Transverse colon (tissue), 4 donors: ENCODE data around the gene GRHL1. TPM values are rescaled to one million over a fixed set of nuclear protein-coding genes. Genes with fewer than 3 reads are reported as not detected.

ENCODE experiments used
- DNase-seq: peaks from one replicate; pipeline ENCODE4 v3.0.0-alpha.2; 2019
- H3K27ac ChIP-seq, 4 donors: fragments of 200-600 bp; sonication (generic); 2 replicates each; pipeline ENCODE4 v1.5.1; 2016 to 2018; ENCODE audit warnings: inconsistent platforms in 4 of 4
- H3K27me3 ChIP-seq: fragments of 200-600 bp; sonication (generic); 2 replicates; pipeline ENCODE4 v1.5.1; 2017; ENCODE audit warnings: inconsistent platforms
- H3K36me3 ChIP-seq, 4 donors: fragments of 200-600 bp; sonication (generic); 2 replicates each; pipeline ENCODE4 v1.5.1; 2017 to 2019; ENCODE audit warnings: inconsistent platforms in 4 of 4
- H3K4me1 ChIP-seq, 4 donors: fragments of 200-600 bp; sonication (generic); 2 replicates each; pipeline ENCODE4 v1.5.1; 2017 to 2020; ENCODE audit warnings: inconsistent platforms in 4 of 4
- H3K4me3 ChIP-seq, 4 donors: fragments of 200-600 bp; sonication (generic); 1 replicate in 1 of 4; 2 replicates in 3 of 4; pipeline versions ENCODE4 v1.5.1 to v1.6.1; 2017 to 2019; ENCODE audit warnings: inconsistent platforms in 4 of 4
- H3K9me3 ChIP-seq, 2 donors: fragments of 200-600 bp; sonication (generic); 2 replicates each; pipeline ENCODE4 v1.5.1; 2017 to 2019; ENCODE audit warnings: inconsistent platforms in 2 of 2
- EP300 ChIP-seq: sonication (generic); formaldehyde crosslinking; IDR thresholded peaks from one replicate; pipeline ENCODE4 v1.6.1; 2017; ENCODE audit warnings: antibody characterized with exemption, low read depth
- POLR2A ChIP-seq: fragments of 450-650 bp; IDR thresholded peaks from one replicate; pipeline ENCODE4 v1.6.1; 2016; ENCODE audit warnings: antibody characterized with exemption, mild to moderate bottlenecking, moderate library complexity
- POLR2AphosphoS5 ChIP-seq, 3 donors: sonication (generic); formaldehyde crosslinking; IDR thresholded peaks; one replicate each; pipeline ENCODE4 v1.6.1; 2016; ENCODE audit warnings: antibody characterized with exemption in 3 of 3
- WGBS, 2 donors: methylation state at CpG; one replicate each; pipeline ENCODE4 v1.1.5; 2018; ENCODE audit warnings: low coverage in 1 of 2; 5-methylcytosine and 5-hydroxymethylcytosine counted together
- in situ Hi-C, 4 donors: fragments of 200-750 bp; cut with MboI; loops; one replicate each; pipeline versions ENCODE4 v1.15.0 to v1.15.1; 2017; ENCODE audit warnings: low sequenced_read_pairs in 3 of 4, low pct_ligation_motif_present in 1 of 4, low pct_unique_long_range_greater_than_20kb in 1 of 4
- intact Hi-C: fragments of 100-400 bp; cut with DNase I; formaldehyde crosslinking; loops from one replicate; pipeline ENCODE4 v1.15.1; 2023; ENCODE audit warnings: low total_unique reads
- total RNA-seq, 4 donors: library from RNA; depleted of rRNA; stranded (reverse); fragments of >200 nt; gene quantifications; one replicate each; pipeline ENCODE4 v1.1.0, GENCODE V29; 2016
- TF ChIP-seq, protein P1 (sequence below), 5 experiments: fragments of 200-600 bp in 3 of 5; fragments of 450-650 bp in 2 of 5; sonication (generic) in 3 of 5; IDR thresholded peaks; 1 replicate in 2 of 5; 2 replicates in 3 of 5; pipeline ENCODE4 v1.5.1; 2016 to 2017; ENCODE audit warnings: antibody characterized with exemption in 5 of 5, inconsistent platforms in 3 of 5, mild to moderate bottlenecking in 2 of 5, moderate library complexity in 1 of 5

The GRHL1 gene
- total RNA-seq, 4 donors from 2014 or later: 0.55 to 24.7 (median 1.3) TPM; not detected in 1

- TF ChIP-seq EP300: no peak
- no peak for TF ChIP-seq POLR2A
- TF ChIP-seq POLR2AphosphoS5 (IDR thresholded peaks at IDR 0.05): no peak
- TF ChIP-seq, protein P1, sequence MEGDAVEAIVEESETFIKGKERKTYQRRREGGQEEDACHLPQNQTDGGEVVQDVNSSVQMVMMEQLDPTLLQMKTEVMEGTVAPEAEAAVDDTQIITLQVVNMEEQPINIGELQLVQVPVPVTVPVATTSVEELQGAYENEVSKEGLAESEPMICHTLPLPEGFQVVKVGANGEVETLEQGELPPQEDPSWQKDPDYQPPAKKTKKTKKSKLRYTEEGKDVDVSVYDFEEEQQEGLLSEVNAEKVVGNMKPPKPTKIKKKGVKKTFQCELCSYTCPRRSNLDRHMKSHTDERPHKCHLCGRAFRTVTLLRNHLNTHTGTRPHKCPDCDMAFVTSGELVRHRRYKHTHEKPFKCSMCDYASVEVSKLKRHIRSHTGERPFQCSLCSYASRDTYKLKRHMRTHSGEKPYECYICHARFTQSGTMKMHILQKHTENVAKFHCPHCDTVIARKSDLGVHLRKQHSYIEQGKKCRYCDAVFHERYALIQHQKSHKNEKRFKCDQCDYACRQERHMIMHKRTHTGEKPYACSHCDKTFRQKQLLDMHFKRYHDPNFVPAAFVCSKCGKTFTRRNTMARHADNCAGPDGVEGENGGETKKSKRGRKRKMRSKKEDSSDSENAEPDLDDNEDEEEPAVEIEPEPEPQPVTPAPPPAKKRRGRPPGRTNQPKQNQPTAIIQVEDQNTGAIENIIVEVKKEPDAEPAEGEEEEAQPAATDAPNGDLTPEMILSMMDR (IDR thresholded peaks at IDR 0.05): no peak
- H3K36me3 ChIP-seq: no peaks in the 10 kb centered on the region
- H3K4me1 ChIP-seq: peaks cover 0 to 25% (median 18%) of the 10 kb centered on the region in 4 donors
- intact Hi-C loops (no loop called here), in situ Hi-C loops (no loop called here)
- WGBS, 2 donors: 94 to 98% methylated on average over 13 to 14 of the region's 14 CpGs
- no peaks in the 10 kb centered on the region for H3K9me3 ChIP-seq
- no peak overlapping the region for H3K27ac ChIP-seq
- H3K27me3 ChIP-seq: peaks cover 65% of the 10 kb centered on the region
- H3K4me3 ChIP-seq: no peak overlapping the region
- DNase-seq: no peak
These were observed 1.4 kb upstream of the GRHL1 start for GRCh38 chr2:9949992-9950520.

DNA sequence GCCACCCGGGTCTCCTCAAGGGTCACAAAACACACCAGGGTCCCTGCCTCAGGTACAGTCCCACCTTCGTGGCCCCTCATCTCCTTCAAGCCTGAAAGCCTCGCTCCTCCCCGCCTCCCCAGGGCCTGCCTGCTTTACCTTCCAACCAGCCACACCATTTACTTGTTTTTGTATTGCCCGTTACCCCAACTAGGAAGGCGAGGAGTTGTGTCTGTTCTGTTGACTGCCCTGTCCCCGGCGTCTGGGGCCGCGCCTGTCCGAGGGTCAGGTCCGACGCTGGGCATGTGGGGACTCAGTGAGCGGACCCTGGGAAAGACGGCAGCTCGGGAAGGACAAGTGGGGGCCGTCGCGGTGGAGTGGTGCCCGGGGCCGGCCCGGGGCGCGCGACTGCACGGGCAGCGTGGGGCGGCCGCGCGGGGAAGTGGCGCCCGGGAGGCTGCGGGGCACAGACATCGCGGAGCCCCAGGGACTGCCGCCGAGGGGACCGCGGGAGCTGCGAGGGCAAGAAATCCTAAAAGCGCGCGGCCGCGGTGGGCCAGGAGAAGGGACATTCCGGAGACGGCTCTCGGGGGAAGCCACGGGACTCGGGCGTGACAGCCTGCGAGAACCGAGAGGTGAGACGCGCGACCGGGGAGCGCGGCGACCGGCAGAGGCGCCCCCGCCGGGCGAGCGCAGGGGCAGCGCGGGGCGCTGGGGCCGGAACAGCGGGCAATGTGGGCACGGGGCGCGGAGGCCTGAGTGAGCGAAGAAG is 797 bp upstream of the GRHL1 start:
- TF ChIP-seq POLR2A: no peak
- TF ChIP-seq, protein P1 (IDR thresholded peaks at IDR 0.05): peak in 1 of 5 experiments; percentile 12
- H3K27ac ChIP-seq: peak overlapping the region; percentile 44 to 67 (median 61)
- intact Hi-C loops: no loop called here
- peak; percentile 50 for DNase-seq
- peaks cover 61% of the 10 kb centered on the region for H3K27me3 ChIP-seq
- peak overlapping the region; percentile 47 to 81 (median 76) for H3K4me3 ChIP-seq
- in situ Hi-C loops: no loop called here
- H3K4me1 ChIP-seq: peaks cover 0 to 25% (median 18%) of the 10 kb centered on the region in 4 donors
- H3K36me3 ChIP-seq: no peaks in the 10 kb centered on the region
- WGBS, 2 donors: 10 to 47% methylated on average over 3 to 55 of the region's 76 CpGs
- H3K9me3 ChIP-seq: no peaks in the 10 kb centered on the region

- intact Hi-C loops: no loop called here
- no peak for DNase-seq
- H3K36me3 ChIP-seq: no peaks in the 10 kb centered on the region
- H3K4me3 ChIP-seq: peak overlapping the region; percentile 47 to 81 (median 76)
- H3K27me3 ChIP-seq: peaks cover 56% of the 10 kb centered on the region
- peaks cover 0 to 25% (median 18%) of the 10 kb centered on the region in 4 donors for H3K4me1 ChIP-seq
- H3K27ac ChIP-seq: peak overlapping the region; percentile 44 to 67 (median 61)
- H3K9me3 ChIP-seq: no peaks in the 10 kb centered on the region
- TF ChIP-seq POLR2AphosphoS5 (IDR thresholded peaks at IDR 0.05): no peak
- TF ChIP-seq, protein P1 (IDR thresholded peaks at IDR 0.05): no peak
- TF ChIP-seq POLR2A: no peak
- TF ChIP-seq EP300: no peak
- no CpG with 5 or more reads among the region's 47 CpGs for WGBS, 2 donors
- in situ Hi-C loops: no loop called here
These were observed 296 bp upstream of the GRHL1 start for GRCh38 chr2:9951272-9951521.

DNA sequence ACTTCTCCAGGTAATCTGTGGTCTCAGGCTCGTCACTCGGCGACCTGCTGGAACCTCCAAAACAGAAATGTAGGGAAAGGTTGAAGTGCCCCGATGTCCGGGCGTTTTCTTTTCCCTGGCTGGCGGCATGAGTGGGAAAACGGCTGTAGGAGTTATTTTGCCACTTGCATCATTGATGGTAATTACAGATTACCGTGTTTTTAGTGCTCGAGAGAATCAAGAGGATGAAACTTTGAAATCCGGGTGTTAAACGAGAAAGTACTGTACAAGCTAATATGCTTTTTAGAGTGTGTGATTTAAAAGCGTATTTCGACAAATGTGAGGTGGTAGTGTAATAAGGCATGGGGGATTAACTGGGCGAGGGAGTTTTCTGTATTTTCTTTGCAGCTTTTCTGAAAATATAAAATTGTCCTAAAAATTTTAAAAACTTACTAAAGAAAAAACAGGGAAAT is 819 bp downstream of the GRHL1 start:
- Histone ChIP-seq H3K27me3 (peaks cover 54% of the 10 kb centered on the region), H3K4me1 (peaks cover 0 to 25% (median 18%) of the 10 kb centered on the region in 4 donors), H3K9me3 (no peaks in the 10 kb centered on the region), H3K4me3 (peak overlapping the region; percentile 76 to 83 (median 78)), H3K27ac (peak overlapping the region in 3 of 4 donors; percentile 67 to 78 (median 72)), H3K36me3 (no peaks in the 10 kb centered on the region)
- in situ Hi-C loops: no loop called here
- TF ChIP-seq, protein P1 (IDR thresholded peaks at IDR 0.05): no peak
- TF ChIP-seq EP300 (no peak), POLR2A (no peak), POLR2AphosphoS5 (IDR thresholded peaks at IDR 0.05) (no peak)
- intact Hi-C loops: no loop called here
- DNase-seq: no peak
- 20 to 32% methylated on average over 11 to 15 of the region's 15 CpGs for whole genome bisulfite sequencing, 2 donors
